G401.6 (cell line): ENCODE measurements around the gene OR6J1.
"Not testable (repeated sequence)": the region's sequence is repeated elsewhere in the genome, so short reads cannot be mapped to it uniquely, and the experiment has no call there.

Experiments used
- FAIRE-seq: peaks from 2 replicates; lab custom pipeline; 2012; peaks lifted over from hg19 to GRCh38; lab: Jason Lieb, UNC

The OR6J1 gene

GRCh38 chr14:22644305-22644635 is at the start of gene OR6J1:
OR6J1 (minus strand) TSS chr14:22644352; CDS start chr14:22634811, 9,541 bp downstream.
- no peak for FAIRE-seq

- FAIRE-seq = no peak
Measured at GRCh38 chr14:22692194-22692593, 48.0 kb upstream of the OR6J1 start.

GRCh38 chr14:22691171-22691570 is 47.0 kb upstream of the OR6J1 start:
- FAIRE-seq = no peak

GRCh38 chr14:22689199-22689598 is 45.0 kb upstream of the OR6J1 start:
- FAIRE-seq = no peak

GRCh38 chr14:22687969-22688368 is 43.8 kb upstream of the OR6J1 start:
- not testable (repeated sequence) for FAIRE-seq

- FAIRE-seq = not testable (repeated sequence)
Measured at GRCh38 chr14:22686176-22686611, 42.0 kb upstream of the OR6J1 start.

- no peak for FAIRE-seq
Measured at GRCh38 chr14:22685467-22685866, 41.3 kb upstream of the OR6J1 start.

- not testable (repeated sequence) for FAIRE-seq
Measured at GRCh38 chr14:22683428-22683827, 39.3 kb upstream of the OR6J1 start.

- FAIRE-seq = no peak
Measured at GRCh38 chr14:22678221-22678620, 34.1 kb upstream of the OR6J1 start.

- not testable (repeated sequence) for FAIRE-seq
Measured at GRCh38 chr14:22677551-22677950, 33.4 kb upstream of the OR6J1 start.

- no peak for FAIRE-seq
Measured at GRCh38 chr14:22671622-22672021, 27.5 kb upstream of the OR6J1 start.

GRCh38 chr14:22668863-22669262 is 24.7 kb upstream of the OR6J1 start:
- no peak for FAIRE-seq

GRCh38 chr14:22668417-22668816 is 24.3 kb upstream of the OR6J1 start:
- FAIRE-seq = no peak

- FAIRE-seq = no peak
Measured at GRCh38 chr14:22667881-22668280, 23.7 kb upstream of the OR6J1 start.

GRCh38 chr14:22666203-22666893 is 22.2 kb upstream of the OR6J1 start:
- no peak for FAIRE-seq

GRCh38 chr14:22664261-22664660 is 20.1 kb upstream of the OR6J1 start:
- FAIRE-seq = no peak

GRCh38 chr14:22660654-22661053 is 16.5 kb upstream of the OR6J1 start:
- FAIRE-seq = no peak

GRCh38 chr14:22658946-22659345 is 14.8 kb upstream of the OR6J1 start:
- FAIRE-seq = no peak

- FAIRE-seq = no peak
Measured at GRCh38 chr14:22657861-22658260, 13.7 kb upstream of the OR6J1 start.

GRCh38 chr14:22656945-22657731 is 13.0 kb upstream of the OR6J1 start:
- FAIRE-seq = no peak

- no peak for FAIRE-seq
Measured at GRCh38 chr14:22656226-22656625, 12.1 kb upstream of the OR6J1 start.

- peak; percentile 77 for FAIRE-seq
Measured at GRCh38 chr14:22653012-22653621, 9.0 kb upstream of the OR6J1 start.

GRCh38 chr14:22651586-22651985 is 7.4 kb upstream of the OR6J1 start:
- no peak for FAIRE-seq
